BJ (cell line): ENCODE results near the gene FBXW5. TPM values are rescaled to one million over a fixed set of nuclear protein-coding genes. Genes with fewer than 3 reads are reported as not detected.

ENCODE experiments used
- CTCF ChIA-PET: fragments of 350-600 bp; formaldehyde crosslinking; extraction: SDS; loops from one replicate; lab custom pipeline; 2021; ENCODE audit warnings: antibody characterized with exemption, inconsistent platforms; lab: Yijun Ruan, JAX
- POLR2A ChIA-PET: fragments of 300-600 bp; sonication (Branson Sonifier 250); formaldehyde crosslinking; extraction: SDS; loops from one replicate; lab custom pipeline; 2021; ENCODE audit warnings: antibody characterized with exemption; lab: Charles Lee
- DNase-seq: peaks from one replicate; pipeline ENCODE4 v3.0.0-alpha.2; 2011; ENCODE audit warnings: low read depth
- H3K27me3 ChIP-seq: 2 replicates; pipeline ENCODE4 v1.6.0; 2011; ENCODE audit warnings: low read length; ENCODE audit not compliant: control insufficient read depth, insufficient read depth
- H3K36me3 ChIP-seq: 2 replicates; pipeline ENCODE4 v1.5.1; 2011; ENCODE audit warnings: low read length; ENCODE audit not compliant: control insufficient read depth, insufficient read depth
- H3K4me3 ChIP-seq: 2 replicates; pipeline ENCODE4 v1.5.1; 2011; ENCODE audit warnings: low read depth, mild to moderate bottlenecking, control low read depth, low read length
- polyA plus RNA-seq: library from polyadenylated mRNA; depleted of rRNA; stranded (reverse); fragments of >200 nt; gene quantifications from 2 replicates; pipeline ENCODE4 v1.2.3, GENCODE V29; 2011
- TF ChIP-seq, protein P1 (sequence below): IDR thresholded peaks from 2 replicates; pipeline ENCODE4 v1.5.1; 2011; ENCODE audit warnings: low read depth, mild to moderate bottlenecking, control low read depth, inconsistent platforms, low read length, moderate library complexity; ENCODE audit not compliant: insufficient read depth

Gene FBXW5
- polyA plus RNA-seq, 1 experiment = 71.9 TPM

DNA sequence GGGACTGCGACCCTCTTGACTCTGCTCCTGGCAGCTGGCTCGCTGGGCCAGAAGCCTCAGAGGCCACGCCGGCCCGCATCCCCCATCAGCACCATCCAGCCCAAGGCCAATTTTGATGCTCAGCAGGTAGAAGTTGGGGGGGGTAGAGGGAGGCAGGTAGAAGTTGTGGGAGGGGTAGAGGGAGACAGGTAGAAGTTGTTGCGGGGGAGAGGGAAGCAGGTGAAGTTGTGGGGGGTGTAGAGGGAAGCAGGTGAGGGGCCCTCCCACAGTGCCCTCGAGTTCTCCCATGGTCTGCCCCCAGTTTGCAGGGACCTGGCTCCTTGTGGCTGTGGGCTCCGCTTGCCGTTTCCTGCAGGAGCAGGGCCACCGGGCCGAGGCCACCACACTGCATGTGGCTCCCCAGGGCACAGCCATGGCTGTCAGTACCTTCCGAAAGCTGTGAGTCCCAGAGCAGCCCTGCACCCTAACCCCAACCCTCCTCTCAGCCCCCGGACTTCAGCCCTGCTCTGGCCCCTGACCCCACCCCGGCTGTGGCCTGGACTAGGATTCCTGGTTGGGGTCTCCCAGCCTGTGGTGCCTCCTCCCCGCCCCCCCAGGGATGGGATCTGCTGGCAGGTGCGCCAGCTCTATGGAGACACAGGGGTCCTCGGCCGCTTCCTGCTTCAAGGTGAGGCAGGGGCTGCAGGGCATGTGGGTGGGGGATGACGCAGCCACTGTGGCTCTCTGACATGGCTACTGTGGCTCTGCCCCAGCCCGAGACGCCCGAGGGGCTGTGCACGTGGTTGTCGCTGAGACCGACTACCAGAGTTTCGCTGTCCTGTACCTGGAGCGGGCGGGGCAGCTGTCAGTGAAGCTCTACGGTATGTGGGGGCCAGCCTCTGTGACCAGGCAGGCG lies 1.0 kb upstream of the FBXW5 start:
- no peaks in the 10 kb centered on the region for H3K27me3 ChIP-seq
- ChIA-PET CTCF (interaction anchor here (0.6 to 4.1 kb wide), 4 partner anchors 14 to 119 kb away, joined by 3 to 118 read pairs (median 4); partner anchors contain the start of gene FUT7), POLR2A (no interaction called here)
- TF ChIP-seq, protein P1, sequence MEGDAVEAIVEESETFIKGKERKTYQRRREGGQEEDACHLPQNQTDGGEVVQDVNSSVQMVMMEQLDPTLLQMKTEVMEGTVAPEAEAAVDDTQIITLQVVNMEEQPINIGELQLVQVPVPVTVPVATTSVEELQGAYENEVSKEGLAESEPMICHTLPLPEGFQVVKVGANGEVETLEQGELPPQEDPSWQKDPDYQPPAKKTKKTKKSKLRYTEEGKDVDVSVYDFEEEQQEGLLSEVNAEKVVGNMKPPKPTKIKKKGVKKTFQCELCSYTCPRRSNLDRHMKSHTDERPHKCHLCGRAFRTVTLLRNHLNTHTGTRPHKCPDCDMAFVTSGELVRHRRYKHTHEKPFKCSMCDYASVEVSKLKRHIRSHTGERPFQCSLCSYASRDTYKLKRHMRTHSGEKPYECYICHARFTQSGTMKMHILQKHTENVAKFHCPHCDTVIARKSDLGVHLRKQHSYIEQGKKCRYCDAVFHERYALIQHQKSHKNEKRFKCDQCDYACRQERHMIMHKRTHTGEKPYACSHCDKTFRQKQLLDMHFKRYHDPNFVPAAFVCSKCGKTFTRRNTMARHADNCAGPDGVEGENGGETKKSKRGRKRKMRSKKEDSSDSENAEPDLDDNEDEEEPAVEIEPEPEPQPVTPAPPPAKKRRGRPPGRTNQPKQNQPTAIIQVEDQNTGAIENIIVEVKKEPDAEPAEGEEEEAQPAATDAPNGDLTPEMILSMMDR = no peak
- H3K4me3 ChIP-seq = no peak overlapping the region
- no peak for DNase-seq
- peaks cover 20% of the 10 kb centered on the region for H3K36me3 ChIP-seq

GRCh38 chr9:136944212-136944518 lies 373 bp downstream of the FBXW5 start:
- Histone ChIP-seq H3K27me3 (no peaks in the 10 kb centered on the region), H3K4me3 (peak overlapping the region; percentile 96), H3K36me3 (peaks cover 26% of the 10 kb centered on the region)
- no peak for DNase-seq
- TF ChIP-seq, protein P1 = no peak
- CTCF ChIA-PET = interaction anchor here (0.6 to 1.5 kb wide), 8 partner anchors 10 to 91 kb away, joined by 3 to 8 read pairs (median 3); partner anchors contain the start of gene CLIC3
- POLR2A ChIA-PET = no interaction called here

- CTCF ChIA-PET = interaction anchor here (0.6 to 1.5 kb wide), 8 partner anchors 11 to 92 kb away, joined by 3 to 8 read pairs (median 3); partner anchors contain the start of gene CLIC3
- H3K27me3 ChIP-seq = no peaks in the 10 kb centered on the region
- TF ChIP-seq, protein P1 = no peak
- H3K4me3 ChIP-seq = peak overlapping the region; percentile 96
- no peak for DNase-seq
- POLR2A ChIA-PET = no interaction called here
- H3K36me3 ChIP-seq = peaks cover 26% of the 10 kb centered on the region
These were observed 987 bp downstream of the FBXW5 start for GRCh38 chr9:136943291-136944211.

- POLR2A ChIA-PET = no interaction called here
- CTCF ChIA-PET = interaction anchor here (1.4 kb wide), 1 partner anchor 23 kb away, joined by 4 read pairs; no protein-coding TSS in a partner anchor
- peaks cover 26% of the 10 kb centered on the region for H3K36me3 ChIP-seq
- H3K4me3 ChIP-seq = peak overlapping the region; percentile 96
- no peaks in the 10 kb centered on the region for H3K27me3 ChIP-seq
- no peak for DNase-seq
- TF ChIP-seq, protein P1 = no peak
These were observed 1.7 kb downstream of the FBXW5 start for GRCh38 chr9:136942881-136943230.
